MG63 (cell line): Measurements from ENCODE around the gene GUCY1A2. TPM values are rescaled to one million over a fixed set of nuclear protein-coding genes. Genes with fewer than 3 reads are reported as not detected.

Experiments used
- DNase-seq: peaks from one replicate; pipeline ENCODE4 v3.0.0-alpha.2; 2020
- H3K27me3 ChIP-seq: fragments of 250-450 bp; sonication (Bioruptor Pico); 2 replicates; pipeline ENCODE4 v1.5.1; 2020; ENCODE audit warnings: mild to moderate bottlenecking, moderate library complexity
- H3K36me3 ChIP-seq: fragments of 250-450 bp; sonication (Bioruptor Pico); 2 replicates; pipeline ENCODE4 v1.5.1; 2020; ENCODE audit warnings: mild to moderate bottlenecking, moderate library complexity
- H3K4me3 ChIP-seq: fragments of 250-450 bp; sonication (Bioruptor Pico); 2 replicates; pipeline ENCODE4 v1.5.1; 2020; ENCODE audit warnings: mild to moderate bottlenecking, moderate library complexity
- H3K9me3 ChIP-seq: fragments of 250-450 bp; sonication (Bioruptor Pico); 2 replicates; pipeline ENCODE4 v1.5.1; 2020; ENCODE audit warnings: mild to moderate bottlenecking, moderate library complexity
- total RNA-seq: library from RNA; depleted of rRNA; stranded (reverse); fragments of >200 nt; shearing (Covaris generic); gene quantifications from 2 replicates; pipeline ENCODE4 v1.2.3, GENCODE V29; 2014; ENCODE audit warnings: low replicate concordance

The GUCY1A2 gene
- total RNA-seq, 1 experiment from 2014 or later = 3.2 TPM

GRCh38 chr11:106761745-106762144 is 256.5 kb downstream of the GUCY1A2 start:
- no peaks in the 10 kb centered on the region for H3K27me3 ChIP-seq
- no peaks in the 10 kb centered on the region for H3K36me3 ChIP-seq
- H3K9me3 ChIP-seq = no peaks in the 10 kb centered on the region
- H3K4me3 ChIP-seq = no peak overlapping the region
- DNase-seq = no peak

- Histone ChIP-seq H3K9me3 (no peaks in the 10 kb centered on the region), H3K4me3 (no peak overlapping the region), H3K36me3 (no peaks in the 10 kb centered on the region), H3K27me3 (no peaks in the 10 kb centered on the region)
- no peak for DNase-seq
Measured at GRCh38 chr11:106761240-106761639, 257.0 kb downstream of the GUCY1A2 start.

GRCh38 chr11:106748059-106748458 is 270.2 kb downstream of the GUCY1A2 start:
- Histone ChIP-seq H3K27me3 (no peaks in the 10 kb centered on the region), H3K9me3 (no peaks in the 10 kb centered on the region), H3K36me3 (no peaks in the 10 kb centered on the region), H3K4me3 (no peak overlapping the region)
- DNase-seq = no peak

GRCh38 chr11:106745941-106746340 is 272.3 kb downstream of the GUCY1A2 start:
- Histone ChIP-seq H3K4me3 (no peak overlapping the region), H3K27me3 (no peaks in the 10 kb centered on the region), H3K9me3 (no peaks in the 10 kb centered on the region), H3K36me3 (no peaks in the 10 kb centered on the region)
- DNase-seq = no peak

GRCh38 chr11:106733635-106734034 is 284.6 kb downstream of the GUCY1A2 start:
- no peak for DNase-seq
- no peaks in the 10 kb centered on the region for H3K9me3 ChIP-seq

GRCh38 chr11:106728859-106729258 is 289.4 kb downstream of the GUCY1A2 start:
- no peaks in the 10 kb centered on the region for H3K36me3 ChIP-seq
- DNase-seq = no peak
- no peaks in the 10 kb centered on the region for H3K9me3 ChIP-seq
- no peaks in the 10 kb centered on the region for H3K27me3 ChIP-seq
- H3K4me3 ChIP-seq = no peak overlapping the region

More at GRCh38 chr11:106733635-106734034, 284.6 kb downstream of the GUCY1A2 start:
- no peaks in the 10 kb centered on the region for H3K27me3 ChIP-seq
- H3K36me3 ChIP-seq = no peaks in the 10 kb centered on the region
- H3K4me3 ChIP-seq = no peak overlapping the region

GRCh38 chr11:106728379-106728778 is 289.9 kb downstream of the GUCY1A2 start:
- no peak for DNase-seq
- no peaks in the 10 kb centered on the region for H3K27me3 ChIP-seq
- no peak overlapping the region for H3K4me3 ChIP-seq
- no peaks in the 10 kb centered on the region for H3K36me3 ChIP-seq
- no peaks in the 10 kb centered on the region for H3K9me3 ChIP-seq

GRCh38 chr11:106727256-106727655 is 291.0 kb downstream of the GUCY1A2 start:
- Histone ChIP-seq H3K36me3 (no peaks in the 10 kb centered on the region), H3K4me3 (no peak overlapping the region), H3K27me3 (no peaks in the 10 kb centered on the region), H3K9me3 (no peaks in the 10 kb centered on the region)
- DNase-seq = no peak

GRCh38 chr11:106724293-106724892 is 293.9 kb downstream of the GUCY1A2 start:
- no peak for DNase-seq
- no peaks in the 10 kb centered on the region for H3K9me3 ChIP-seq
- H3K4me3 ChIP-seq = no peak overlapping the region
- no peaks in the 10 kb centered on the region for H3K36me3 ChIP-seq
- no peaks in the 10 kb centered on the region for H3K27me3 ChIP-seq

GRCh38 chr11:106723071-106723470 is 295.2 kb downstream of the GUCY1A2 start:
- no peak for DNase-seq
- Histone ChIP-seq H3K4me3 (no peak overlapping the region), H3K9me3 (no peaks in the 10 kb centered on the region), H3K36me3 (no peaks in the 10 kb centered on the region), H3K27me3 (no peaks in the 10 kb centered on the region)

GRCh38 chr11:106717222-106717621 is 301.1 kb downstream of the GUCY1A2 start:
- H3K4me3 ChIP-seq = no peak overlapping the region
- H3K36me3 ChIP-seq = no peaks in the 10 kb centered on the region
- H3K27me3 ChIP-seq = no peaks in the 10 kb centered on the region
- no peaks in the 10 kb centered on the region for H3K9me3 ChIP-seq
- no peak for DNase-seq

- H3K9me3 ChIP-seq = no peaks in the 10 kb centered on the region
- no peaks in the 10 kb centered on the region for H3K36me3 ChIP-seq
- no peak overlapping the region for H3K4me3 ChIP-seq
- no peak for DNase-seq
- no peaks in the 10 kb centered on the region for H3K27me3 ChIP-seq
Measured at GRCh38 chr11:106714199-106714598, 304.1 kb downstream of the GUCY1A2 start.

- H3K27me3 ChIP-seq = no peaks in the 10 kb centered on the region
- no peak overlapping the region for H3K4me3 ChIP-seq
- no peaks in the 10 kb centered on the region for H3K9me3 ChIP-seq
- H3K36me3 ChIP-seq = no peaks in the 10 kb centered on the region
- DNase-seq = no peak
Measured at GRCh38 chr11:106708348-106708747, 309.9 kb downstream of the GUCY1A2 start.

GRCh38 chr11:106706355-106706754 is 311.9 kb downstream of the GUCY1A2 start:
- DNase-seq = peak; percentile 16
- no peaks in the 10 kb centered on the region for H3K36me3 ChIP-seq
- no peaks in the 10 kb centered on the region for H3K9me3 ChIP-seq
- no peak overlapping the region for H3K4me3 ChIP-seq
- H3K27me3 ChIP-seq = no peaks in the 10 kb centered on the region

GRCh38 chr11:106702805-106703204 is 315.5 kb downstream of the GUCY1A2 start:
- Histone ChIP-seq H3K36me3 (no peaks in the 10 kb centered on the region), H3K9me3 (no peaks in the 10 kb centered on the region), H3K27me3 (no peaks in the 10 kb centered on the region), H3K4me3 (no peak overlapping the region)
- no peak for DNase-seq

GRCh38 chr11:106697058-106697457 is 321.2 kb downstream of the GUCY1A2 start:
- Histone ChIP-seq H3K36me3 (no peaks in the 10 kb centered on the region), H3K4me3 (no peak overlapping the region), H3K9me3 (no peaks in the 10 kb centered on the region), H3K27me3 (no peaks in the 10 kb centered on the region)
- DNase-seq = no peak

- DNase-seq = no peak
- no peaks in the 10 kb centered on the region for H3K27me3 ChIP-seq
- no peaks in the 10 kb centered on the region for H3K9me3 ChIP-seq
- H3K4me3 ChIP-seq = no peak overlapping the region
- no peaks in the 10 kb centered on the region for H3K36me3 ChIP-seq
Measured at GRCh38 chr11:106695506-106695905, 322.8 kb downstream of the GUCY1A2 start.

- DNase-seq = no peak
- Histone ChIP-seq H3K36me3 (no peaks in the 10 kb centered on the region), H3K9me3 (no peaks in the 10 kb centered on the region)
Measured at GRCh38 chr11:106694501-106694900, 323.8 kb downstream of the GUCY1A2 start.

More at GRCh38 chr11:106694501-106694900, 323.8 kb downstream of the GUCY1A2 start:
- no peaks in the 10 kb centered on the region for H3K27me3 ChIP-seq
- H3K4me3 ChIP-seq = no peak overlapping the region
